GM19438 (cell line): ENCODE measurements around the gene NIP7.
"Not testable (repeated sequence)": the region's sequence is repeated elsewhere in the genome, so short reads cannot be mapped to it uniquely, and the experiment has no call there.

ENCODE experiments used
- ATAC-seq: cut with Tn5 transposase; IDR thresholded peaks from one replicate; pipeline ENCODE4 v1.9.1; 2021; ENCODE audit warnings: low read depth; ENCODE audit not compliant: unreplicated experiment

Gene NIP7

GRCh38 chr16:69338557-69339288, 849 bp upstream of the NIP7 start:
- no peak for ATAC-seq

- no peak for ATAC-seq
Observed at GRCh38 chr16:69340095-69340644, 598 bp downstream of the NIP7 start.

GRCh38 chr16:69344171-69344570, 4.6 kb downstream of the NIP7 start:
- no peak for ATAC-seq

- ATAC-seq, result no peak
Observed at GRCh38 chr16:69345923-69346322, 6.4 kb downstream of the NIP7 start.

GRCh38 chr16:69346683-69347082, 7.1 kb downstream of the NIP7 start:
- ATAC-seq, result no peak

DNA sequence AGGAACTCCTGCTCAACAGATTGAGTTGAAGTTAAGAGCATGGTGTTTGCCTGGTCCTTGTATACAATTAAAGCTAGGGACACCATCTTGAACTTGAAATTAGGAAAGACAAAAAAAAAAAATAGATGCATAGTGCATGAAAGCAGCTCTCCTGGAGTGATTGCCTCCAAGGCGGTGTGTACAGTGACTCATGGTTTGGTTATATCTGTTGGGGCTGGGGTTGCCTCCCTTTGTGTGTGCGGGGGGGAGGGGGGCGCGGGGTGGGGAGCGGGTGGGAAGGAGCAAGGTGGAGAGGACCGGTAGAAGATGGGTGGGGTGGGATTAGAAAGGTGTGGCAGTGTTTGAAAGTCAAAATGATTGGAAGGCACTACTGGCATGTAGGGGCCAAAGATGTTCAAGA, 8.7 kb downstream of the NIP7 start:
- no peak for ATAC-seq

- no peak for ATAC-seq
Observed at GRCh38 chr16:69349536-69349935, 10.0 kb downstream of the NIP7 start.

- no peak for ATAC-seq
Observed at GRCh38 chr16:69350536-69351133, 11.1 kb downstream of the NIP7 start.

- no peak for ATAC-seq
Observed at GRCh38 chr16:69351309-69352027, 11.9 kb downstream of the NIP7 start, which contains the start of gene TMED6. TMED6 (minus strand) TSS chr16:69351786; CDS start chr16:69351753, 33 bp downstream.

- ATAC-seq, result not testable (repeated sequence)
Observed at GRCh38 chr16:69360070-69360469, 20.5 kb downstream of the NIP7 start.

DNA sequence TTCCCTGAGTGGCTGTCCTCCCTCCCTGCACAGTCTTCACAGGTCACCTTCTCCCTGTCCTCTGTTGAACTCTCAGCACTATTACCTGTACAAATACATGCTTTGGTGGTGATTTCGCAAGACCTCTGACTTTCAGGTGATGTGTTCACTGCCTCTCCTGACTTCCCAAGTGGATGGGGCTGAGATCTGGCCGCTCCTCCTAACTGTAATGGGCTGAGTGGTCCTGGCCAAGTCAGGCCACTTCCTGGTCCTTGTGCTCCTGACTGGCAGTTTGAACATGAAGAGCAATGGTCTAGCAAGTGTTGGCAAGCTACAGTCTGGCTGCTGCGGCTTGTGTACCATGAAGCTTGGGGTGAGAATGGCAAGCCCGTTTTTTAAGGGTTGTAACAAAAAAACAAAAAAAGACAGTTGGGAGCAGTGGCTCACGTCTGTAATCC, 23.7 kb downstream of the NIP7 start:
- ATAC-seq, result no peak

GRCh38 chr16:69364088-69364487, 24.5 kb downstream of the NIP7 start:
- no peak for ATAC-seq

- ATAC-seq, result no peak
Observed at GRCh38 chr16:69365901-69366300, 26.3 kb downstream of the NIP7 start.

GRCh38 chr16:69366431-69366830, 26.9 kb downstream of the NIP7 start:
- no peak for ATAC-seq

GRCh38 chr16:69367980-69368379, 28.4 kb downstream of the NIP7 start:
- no peak for ATAC-seq

DNA sequence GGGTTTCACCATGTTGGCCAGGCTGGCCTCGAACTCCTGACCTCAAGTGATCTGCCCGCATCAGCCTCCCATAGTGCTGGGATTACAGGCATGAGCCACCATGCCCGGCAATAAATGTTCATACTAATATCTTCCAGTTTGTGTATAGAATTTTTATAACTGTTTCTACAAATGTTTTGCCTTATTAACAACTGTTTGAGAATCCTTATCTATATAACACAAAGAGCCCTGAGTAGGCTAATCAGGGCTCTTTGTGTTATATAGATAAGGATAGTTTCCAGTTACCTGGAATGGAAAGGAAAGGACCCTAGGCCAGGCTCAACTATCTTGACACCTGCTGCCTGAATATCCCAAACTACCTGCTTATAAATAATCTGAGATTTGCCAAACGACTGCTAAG, 29.3 kb downstream of the NIP7 start:
- ATAC-seq, result no peak

- ATAC-seq, result no peak
Observed at GRCh38 chr16:69371564-69371963, 32.0 kb downstream of the NIP7 start.

GRCh38 chr16:69373019-69373418, 33.4 kb downstream of the NIP7 start:
- ATAC-seq, result no peak

DNA sequence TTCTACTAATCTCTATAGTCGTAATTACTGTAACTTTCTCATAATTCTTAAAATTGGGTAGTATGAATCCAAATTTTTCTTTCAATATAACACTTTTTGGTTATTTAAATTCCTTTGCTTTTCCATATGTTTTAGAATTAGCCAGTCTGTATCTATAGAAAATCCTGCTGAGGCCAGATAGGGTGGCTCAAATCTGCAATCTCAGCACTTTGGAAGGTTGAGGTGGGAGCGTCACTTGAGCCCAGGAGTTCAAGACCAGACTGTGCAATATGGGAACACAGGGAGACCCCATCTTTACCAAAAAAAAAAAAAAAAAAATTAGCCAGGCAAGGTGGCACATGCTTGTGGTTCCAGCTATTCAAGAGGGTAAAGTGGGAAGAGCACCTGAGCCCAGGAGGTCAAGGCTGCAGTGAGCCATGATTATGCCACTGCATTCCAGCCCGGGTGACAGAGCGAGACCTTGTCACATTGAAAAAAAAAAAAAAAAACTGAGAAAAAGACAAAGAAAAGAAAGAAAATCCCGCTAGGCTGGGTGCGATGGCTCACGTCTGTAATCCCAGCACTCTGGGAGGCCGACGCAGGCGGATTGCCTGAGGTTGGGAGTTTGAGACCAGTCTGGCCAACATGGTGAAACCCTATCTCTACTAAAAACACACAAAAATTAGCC, 37.0 kb downstream of the NIP7 start:
- no peak for ATAC-seq

DNA sequence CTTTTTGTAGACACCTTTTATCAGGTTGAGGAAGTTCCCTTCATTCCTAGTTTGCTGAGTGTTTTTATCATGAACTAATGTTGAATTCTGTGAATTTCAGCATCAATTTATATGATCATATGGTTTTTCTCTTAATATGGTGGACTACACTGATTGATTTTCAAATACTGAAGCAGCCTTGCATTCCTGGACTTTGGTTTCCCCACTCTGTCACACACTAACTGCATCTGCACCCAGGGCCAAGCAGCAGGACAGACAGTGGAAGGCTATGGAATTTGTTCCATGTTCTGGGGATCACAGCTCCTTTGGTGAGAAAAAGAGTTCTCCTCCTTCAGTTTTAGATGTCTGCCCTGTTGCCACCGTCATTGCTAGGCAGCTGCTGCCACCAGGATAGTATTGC, 38.5 kb downstream of the NIP7 start:
- ATAC-seq, result no peak

- no peak for ATAC-seq
Observed at GRCh38 chr16:69378760-69379159, 39.2 kb downstream of the NIP7 start.
